ENCODE measurements around the gene OR2S2.

- TF ChIP-seq CTCF (IDR thresholded peaks at IDR 0.05) (no peak), POLR2AphosphoS5 (IDR thresholded peaks at IDR 0.05; ENCODE audit: low read depth, low read length) (no peak), SIN3A (IDR thresholded peaks at IDR 0.05; ENCODE audit: borderline replicate concordance, insufficient read depth, low read depth, low read length) (no peak)
- TF ChIP-seq, protein P1, sequence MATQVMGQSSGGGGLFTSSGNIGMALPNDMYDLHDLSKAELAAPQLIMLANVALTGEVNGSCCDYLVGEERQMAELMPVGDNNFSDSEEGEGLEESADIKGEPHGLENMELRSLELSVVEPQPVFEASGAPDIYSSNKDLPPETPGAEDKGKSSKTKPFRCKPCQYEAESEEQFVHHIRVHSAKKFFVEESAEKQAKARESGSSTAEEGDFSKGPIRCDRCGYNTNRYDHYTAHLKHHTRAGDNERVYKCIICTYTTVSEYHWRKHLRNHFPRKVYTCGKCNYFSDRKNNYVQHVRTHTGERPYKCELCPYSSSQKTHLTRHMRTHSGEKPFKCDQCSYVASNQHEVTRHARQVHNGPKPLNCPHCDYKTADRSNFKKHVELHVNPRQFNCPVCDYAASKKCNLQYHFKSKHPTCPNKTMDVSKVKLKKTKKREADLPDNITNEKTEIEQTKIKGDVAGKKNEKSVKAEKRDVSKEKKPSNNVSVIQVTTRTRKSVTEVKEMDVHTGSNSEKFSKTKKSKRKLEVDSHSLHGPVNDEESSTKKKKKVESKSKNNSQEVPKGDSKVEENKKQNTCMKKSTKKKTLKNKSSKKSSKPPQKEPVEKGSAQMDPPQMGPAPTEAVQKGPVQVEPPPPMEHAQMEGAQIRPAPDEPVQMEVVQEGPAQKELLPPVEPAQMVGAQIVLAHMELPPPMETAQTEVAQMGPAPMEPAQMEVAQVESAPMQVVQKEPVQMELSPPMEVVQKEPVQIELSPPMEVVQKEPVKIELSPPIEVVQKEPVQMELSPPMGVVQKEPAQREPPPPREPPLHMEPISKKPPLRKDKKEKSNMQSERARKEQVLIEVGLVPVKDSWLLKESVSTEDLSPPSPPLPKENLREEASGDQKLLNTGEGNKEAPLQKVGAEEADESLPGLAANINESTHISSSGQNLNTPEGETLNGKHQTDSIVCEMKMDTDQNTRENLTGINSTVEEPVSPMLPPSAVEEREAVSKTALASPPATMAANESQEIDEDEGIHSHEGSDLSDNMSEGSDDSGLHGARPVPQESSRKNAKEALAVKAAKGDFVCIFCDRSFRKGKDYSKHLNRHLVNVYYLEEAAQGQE (IDR thresholded peaks at IDR 0.05; ENCODE audit: insufficient read depth in 1 of 2, low read depth in 2 of 2, low read length in 1 of 2): no peak
Measured at GRCh38 chr9:35993976-35994720, 36.2 kb upstream of the OR2S2 start.
